Measurements from ENCODE around the gene ACKR1. TPM values are rescaled to one million over a fixed set of nuclear protein-coding genes. Genes with fewer than 3 reads are reported as not detected.

The ACKR1 gene
- total RNA-seq = not detected
- total RNA-seq (2013) = not detected

- no peaks in the 10 kb centered on the region for H3K36me3 Mint-ChIP-seq
- H3K27me3 Mint-ChIP-seq (ENCODE audit: low read depth in 2 of 2) = peaks cover 48 to 52% of the 10 kb centered on the region in 2 donors
- no peak within 1 kb of the TSS for H3K4me3 Mint-ChIP-seq
Measured at GRCh38 chr1:159204161-159205141, at the start of gene ACKR1. Gene ACKR1, plus strand, starts transcription at chr1:159204875. Its CDS starts 85 bp downstream, at chr1:159204960.

GRCh38 chr1:159161001-159161718 is 43.5 kb upstream of the ACKR1 start:
- TF ChIP-seq CTCF (IDR thresholded peaks at IDR 0.05) = peak; percentile 84
- DNase-seq (peak; percentile 44 to 75), ATAC-seq (peak; percentile 88 to 100 (median 95))
- H3K27me3 Mint-ChIP-seq (ENCODE audit: low read depth in 2 of 2) = peaks cover 42 to 51% of the 10 kb centered on the region in 2 donors
- H3K4me1 Mint-ChIP-seq = peaks cover 0 to 8% of the 10 kb centered on the region in 2 donors
- H3K9me3 Mint-ChIP-seq = no peaks in the 10 kb centered on the region
- H3K36me3 ChIP-seq (ENCODE audit: control insufficient read depth, insufficient read depth, low read length) = no peaks in the 10 kb centered on the region
- H3K27ac ChIP-seq (ENCODE audit: low read length) = no peak overlapping the region
- intact Hi-C loops (cut with micrococcal nuclease) = loop anchor here (1.0 to 5.0 kb wide), 3 partner anchors 50 to 846 kb away; no protein-coding TSS in a partner anchor
- no peak overlapping the region for H3K27ac Mint-ChIP-seq
- no peaks in the 10 kb centered on the region for H3K36me3 Mint-ChIP-seq
- peaks cover 5% of the 10 kb centered on the region for H3K27me3 ChIP-seq (ENCODE audit: control insufficient read depth, insufficient read depth, low read length)
- H3K4me1 ChIP-seq (ENCODE audit: control insufficient read depth, insufficient read depth, low read length) = no peaks in the 10 kb centered on the region
- H3K4me3 ChIP-seq (ENCODE audit: low read length) = no peak overlapping the region
- H3K4me3 Mint-ChIP-seq = no peak overlapping the region
- no peaks in the 10 kb centered on the region for H3K9me3 ChIP-seq (ENCODE audit: control insufficient read depth, insufficient read depth, low read length)
- WGBS (ENCODE audit: insufficient coverage) = 12% methylated on average over 4 of the region's 4 CpGs

More at GRCh38 chr1:159204161-159205141, at the start of gene ACKR1:
- TF ChIP-seq CTCF (IDR thresholded peaks at IDR 0.05) = no peak
- 72% methylated on average over 13 of the region's 13 CpGs for whole genome bisulfite sequencing (ENCODE audit: insufficient coverage)
- intact Hi-C loops (cut with micrococcal nuclease) = no loop called here
- H3K27ac ChIP-seq (ENCODE audit: low read length) = no peak within 1 kb of the TSS
- H3K4me3 ChIP-seq (ENCODE audit: low read length) = no peak within 1 kb of the TSS
- no peaks in the 10 kb centered on the region for H3K9me3 ChIP-seq (ENCODE audit: control insufficient read depth, insufficient read depth, low read length)
- H3K9me3 Mint-ChIP-seq = no peaks in the 10 kb centered on the region
- DNase-seq (no peak), ATAC-seq (no peak)
- no peaks in the 10 kb centered on the region for H3K4me1 Mint-ChIP-seq
- H3K27ac Mint-ChIP-seq = no peak within 1 kb of the TSS
- H3K27me3 ChIP-seq (ENCODE audit: control insufficient read depth, insufficient read depth, low read length) = peaks cover 2% of the 10 kb centered on the region
- H3K4me1 ChIP-seq (ENCODE audit: control insufficient read depth, insufficient read depth, low read length) = peaks cover 3% of the 10 kb centered on the region
- no peaks in the 10 kb centered on the region for H3K36me3 ChIP-seq (ENCODE audit: control insufficient read depth, insufficient read depth, low read length)

- Mint-ChIP-seq H3K36me3 (no peaks in the 10 kb centered on the region), H3K27ac (no peak overlapping the region), H3K4me3 (no peak overlapping the region), H3K27me3 (ENCODE audit: low read depth in 2 of 2) (peaks cover 41 to 46% of the 10 kb centered on the region in 2 donors), H3K9me3 (no peaks in the 10 kb centered on the region), H3K4me1 (peaks cover 0 to 8% of the 10 kb centered on the region in 2 donors)
- whole genome bisulfite sequencing (ENCODE audit: insufficient coverage) = 94% methylated on average over 1 of the region's 1 CpG
- Histone ChIP-seq H3K4me1 (ENCODE audit: control insufficient read depth, insufficient read depth, low read length) (no peaks in the 10 kb centered on the region), H3K27ac (ENCODE audit: low read length) (no peak overlapping the region), H3K4me3 (ENCODE audit: low read length) (no peak overlapping the region), H3K27me3 (ENCODE audit: control insufficient read depth, insufficient read depth, low read length) (peaks cover 5% of the 10 kb centered on the region), H3K36me3 (ENCODE audit: control insufficient read depth, insufficient read depth, low read length) (no peaks in the 10 kb centered on the region), H3K9me3 (ENCODE audit: control insufficient read depth, insufficient read depth, low read length) (no peaks in the 10 kb centered on the region)
- intact Hi-C loops (cut with micrococcal nuclease) = loop anchor here (1.0 to 5.0 kb wide), 3 partner anchors 49 to 846 kb away; no protein-coding TSS in a partner anchor
- ATAC-seq (no peak), DNase-seq (no peak)
- TF ChIP-seq CTCF (IDR thresholded peaks at IDR 0.05) = no peak
Measured at GRCh38 chr1:159161719-159162026, 43.0 kb upstream of the ACKR1 start.
